HG03460 (cell line): ENCODE results near the gene CPED1.
"Not testable (repeated sequence)": the region's sequence is repeated elsewhere in the genome, so short reads cannot be mapped to it uniquely, and the experiment has no call there.

Experiments used
- ATAC-seq: cut with Tn5 transposase; IDR thresholded peaks from one replicate; pipeline ENCODE4 v1.9.1; 2021; ENCODE audit not compliant: unreplicated experiment

CPED1 gene

GRCh38 chr7:120996333-120996987 is 7.9 kb downstream of the CPED1 start:
- ATAC-seq = no peak

DNA sequence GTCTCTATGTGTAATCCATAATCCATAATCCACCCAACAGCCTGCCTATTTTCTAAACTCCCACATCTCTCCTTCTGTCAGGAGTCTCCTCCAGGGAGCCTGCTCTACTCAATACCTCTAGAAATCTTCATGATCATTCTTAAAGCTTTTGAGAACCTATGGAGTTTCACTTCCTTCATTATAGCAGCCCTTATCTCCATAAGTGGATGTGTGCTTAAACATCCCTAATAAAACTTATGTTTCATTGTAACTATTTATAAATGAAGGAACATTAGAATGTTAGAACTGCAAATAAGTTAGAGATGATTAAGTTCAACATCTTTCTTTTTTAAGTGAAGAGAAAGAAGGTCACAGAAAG is 8.5 kb downstream of the CPED1 start:
- no peak for ATAC-seq

GRCh38 chr7:120997882-120998474 is 9.5 kb downstream of the CPED1 start:
- ATAC-seq = no peak

- no peak for ATAC-seq
Observed at GRCh38 chr7:120998520-120998919, 10.0 kb downstream of the CPED1 start.

DNA sequence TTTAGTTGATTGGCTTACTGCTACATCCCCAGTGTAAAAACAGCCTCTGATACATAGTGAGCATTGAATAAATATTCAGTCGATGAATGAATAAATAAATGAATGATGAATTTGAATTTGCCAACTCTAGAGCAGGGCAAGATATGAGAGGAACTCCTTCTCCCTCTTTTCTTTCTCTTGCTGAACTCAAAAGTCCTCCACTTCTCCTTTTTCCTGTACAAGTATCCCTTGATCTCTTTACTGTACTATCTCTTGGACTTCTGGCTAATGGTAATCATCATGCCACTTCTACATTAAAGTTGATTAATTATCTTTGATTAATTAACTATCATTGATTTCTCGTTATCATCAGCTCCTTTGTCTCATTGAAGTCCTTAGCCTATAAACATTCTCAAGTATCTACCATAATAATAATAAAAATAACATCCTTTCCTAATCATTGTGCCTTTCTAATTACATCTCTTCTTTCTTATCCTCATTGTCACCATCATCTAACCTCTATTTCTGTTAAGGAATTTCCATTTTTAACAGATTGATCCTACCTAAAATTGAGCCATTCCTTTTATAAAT is 10.6 kb downstream of the CPED1 start:
- no peak for ATAC-seq

- no peak for ATAC-seq
Observed at GRCh38 chr7:121000081-121000983, 11.8 kb downstream of the CPED1 start.

DNA sequence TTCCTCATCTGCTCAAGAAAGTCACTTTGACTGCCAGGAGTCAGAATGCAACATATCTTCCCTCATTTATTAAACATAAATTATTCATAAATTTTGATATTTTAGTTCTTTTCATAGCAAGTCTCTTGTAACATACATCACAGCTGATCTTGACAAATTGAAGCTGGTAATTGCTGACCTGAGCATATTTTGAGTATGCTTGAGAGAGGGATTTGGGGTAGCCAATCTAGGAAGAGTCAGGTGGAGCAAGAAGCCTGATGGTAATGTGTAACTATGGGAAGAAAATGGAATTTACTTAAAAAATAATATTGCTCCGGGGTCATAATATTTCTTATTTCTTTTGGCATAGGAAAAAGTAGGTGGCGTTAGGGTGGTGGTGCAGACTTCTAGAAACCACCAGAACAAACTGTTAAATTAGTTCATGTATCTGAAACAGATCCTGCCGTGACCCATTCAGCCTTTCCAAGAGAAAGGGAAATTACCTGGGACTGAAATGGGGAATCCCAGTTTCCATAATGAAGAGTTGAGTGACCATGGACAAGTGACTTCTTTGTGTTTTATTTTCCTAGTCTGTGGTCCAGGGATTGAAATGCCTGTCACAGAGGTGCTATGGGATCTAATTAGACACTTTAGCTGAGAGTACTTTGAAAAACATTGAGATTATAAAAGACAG is 12.9 kb downstream of the CPED1 start:
- ATAC-seq = no peak

DNA sequence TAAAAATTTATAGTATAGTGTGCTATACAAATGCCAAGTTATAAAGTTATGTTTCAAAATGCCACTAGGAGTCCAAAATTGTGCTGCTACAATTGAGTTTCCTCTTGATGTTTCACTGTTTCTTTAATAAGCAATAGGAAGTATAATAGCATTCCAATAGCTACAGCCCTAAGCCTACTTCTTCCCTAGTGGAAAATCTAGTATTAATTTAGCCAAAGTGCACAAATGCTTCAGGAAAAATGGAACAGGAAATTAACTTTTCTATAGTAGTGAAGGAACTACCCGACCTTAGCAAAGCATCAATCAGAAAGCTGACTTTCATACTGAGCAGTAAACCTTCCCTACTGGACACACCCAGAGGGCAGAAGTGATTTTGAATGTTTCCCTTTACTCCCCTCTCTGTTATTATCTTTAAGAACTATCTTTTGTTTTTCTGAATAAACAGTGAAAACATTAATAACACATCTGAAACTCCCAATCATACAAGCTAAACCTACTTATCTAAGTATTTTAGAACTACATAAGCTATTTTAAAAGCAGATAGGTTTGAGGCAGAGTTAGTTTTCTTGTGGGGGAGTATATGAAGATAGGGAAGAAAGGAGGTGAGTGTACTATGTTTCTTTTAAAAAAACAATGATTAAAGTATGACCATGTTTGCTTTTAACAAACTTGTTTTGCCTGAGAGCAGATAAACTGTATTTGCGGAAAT is 13.7 kb downstream of the CPED1 start:
- ATAC-seq = no peak

DNA sequence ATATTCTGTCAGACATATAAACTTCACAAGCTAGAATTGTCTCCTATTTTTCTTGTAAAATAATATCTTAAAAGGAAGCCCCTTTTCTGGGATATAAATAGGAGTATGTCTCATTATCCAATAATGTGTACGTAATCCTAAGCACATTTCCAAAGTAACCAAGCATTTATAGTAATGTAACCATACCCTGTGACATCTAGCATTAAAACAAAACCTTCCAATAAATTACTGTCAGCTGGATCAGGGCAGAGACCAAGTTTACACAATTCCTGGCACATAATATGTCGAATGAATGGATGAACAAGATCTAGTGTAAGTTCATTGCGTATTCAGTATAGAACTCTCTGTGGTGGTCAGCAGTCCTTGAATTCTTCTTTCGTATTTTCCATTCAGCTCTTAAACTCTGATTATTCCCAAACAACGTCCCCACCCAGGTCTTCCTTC is 14.3 kb downstream of the CPED1 start:
- ATAC-seq = no peak

- ATAC-seq = no peak
Observed at GRCh38 chr7:121003986-121004685, 15.6 kb downstream of the CPED1 start.

DNA sequence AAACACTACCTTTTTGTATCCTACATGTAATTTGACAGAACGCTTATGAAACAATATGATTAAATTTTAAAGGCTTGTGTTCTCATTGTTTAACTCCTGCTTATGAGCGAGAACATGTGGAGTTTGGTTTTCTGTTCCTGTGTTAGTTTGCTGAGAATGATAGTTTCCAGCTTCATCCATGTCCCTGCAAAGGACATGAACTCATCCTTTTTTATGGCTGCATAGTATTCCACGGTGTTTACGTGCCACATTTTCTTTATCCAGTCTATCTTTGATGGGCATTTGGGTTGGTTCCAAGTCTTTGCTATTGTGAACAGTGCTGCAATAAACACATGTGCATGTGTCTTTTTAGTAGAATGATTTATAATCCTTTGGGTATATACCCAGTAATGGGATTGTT is 16.5 kb downstream of the CPED1 start:
- not testable (repeated sequence) for ATAC-seq

DNA sequence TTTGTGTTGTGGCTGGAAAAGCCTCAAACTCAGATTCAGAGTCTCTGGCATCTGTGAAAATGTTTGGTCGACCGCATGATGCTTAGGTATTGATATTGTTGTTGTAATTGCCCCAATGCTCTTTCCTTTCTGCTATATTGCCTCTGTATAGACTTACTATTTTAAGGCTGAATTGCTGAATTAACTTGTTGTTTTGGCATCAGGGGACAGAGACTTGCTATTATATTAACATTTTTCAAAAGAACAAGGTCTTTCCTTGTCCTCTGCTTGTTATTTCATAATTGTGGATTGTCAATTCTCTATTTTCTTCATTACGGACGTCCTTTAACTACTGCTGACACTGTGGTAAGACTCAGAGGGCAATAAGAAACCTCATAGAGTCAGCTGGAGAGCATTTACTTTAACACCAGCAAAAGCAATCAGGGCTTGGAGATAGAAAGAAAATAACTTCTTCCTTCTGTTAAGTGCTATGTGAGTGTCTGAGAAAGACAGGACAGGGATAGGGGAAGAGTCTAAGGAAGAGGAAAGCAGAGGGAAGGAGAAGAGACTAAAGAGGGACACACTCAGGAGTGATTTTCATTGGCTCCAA is 17.6 kb downstream of the CPED1 start:
- no peak for ATAC-seq

DNA sequence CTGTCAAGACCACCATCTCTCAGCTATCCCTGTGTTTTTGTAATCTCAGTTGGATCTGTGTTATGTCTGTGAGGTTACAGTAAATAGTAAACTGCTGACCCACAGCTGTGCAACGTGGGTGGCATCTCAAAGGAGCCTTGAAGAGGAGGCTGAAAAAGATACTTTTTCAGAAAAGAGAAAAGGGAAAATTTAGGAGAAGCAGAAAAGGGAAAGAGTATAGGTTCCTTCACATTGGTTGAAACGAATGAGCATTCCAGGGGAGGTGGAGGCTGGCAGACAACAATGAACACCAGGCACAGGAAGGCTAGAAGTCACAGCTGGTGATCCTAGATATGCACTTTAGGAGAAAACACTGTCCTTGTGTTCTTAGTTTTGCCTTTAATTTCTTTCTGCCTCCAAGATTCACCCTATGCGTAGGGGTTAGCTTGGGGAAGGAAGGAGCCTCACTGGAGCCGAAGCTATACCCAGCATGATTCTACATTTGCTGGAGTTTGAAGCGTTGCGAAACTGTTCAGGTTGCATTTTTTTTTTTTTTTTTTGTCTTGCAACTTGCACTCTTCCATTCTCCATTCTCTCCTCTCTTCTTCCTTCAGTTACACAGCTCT is 18.3 kb downstream of the CPED1 start:
- no peak for ATAC-seq

DNA sequence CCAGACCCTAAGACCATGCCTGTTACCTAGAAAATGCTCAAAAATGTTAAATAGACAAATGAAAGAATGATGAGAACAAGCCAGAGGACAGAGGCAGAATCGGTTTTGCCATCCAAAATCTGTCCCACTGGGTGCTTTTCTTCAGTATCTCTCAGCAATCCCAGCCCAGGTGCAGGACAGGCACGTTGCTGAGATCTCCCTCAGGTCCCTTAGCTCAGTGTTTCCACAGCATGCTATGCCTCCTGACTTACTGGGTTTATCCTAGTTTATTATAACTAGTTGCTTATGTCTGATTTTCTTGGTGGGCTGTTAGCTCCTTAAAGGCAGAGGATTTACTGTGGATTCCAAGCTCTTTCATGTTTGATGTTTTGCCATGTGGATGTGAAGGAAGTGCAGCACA is 20.3 kb downstream of the CPED1 start:
- no peak for ATAC-seq

GRCh38 chr7:121011401-121011800 is 22.9 kb downstream of the CPED1 start:
- ATAC-seq = no peak

DNA sequence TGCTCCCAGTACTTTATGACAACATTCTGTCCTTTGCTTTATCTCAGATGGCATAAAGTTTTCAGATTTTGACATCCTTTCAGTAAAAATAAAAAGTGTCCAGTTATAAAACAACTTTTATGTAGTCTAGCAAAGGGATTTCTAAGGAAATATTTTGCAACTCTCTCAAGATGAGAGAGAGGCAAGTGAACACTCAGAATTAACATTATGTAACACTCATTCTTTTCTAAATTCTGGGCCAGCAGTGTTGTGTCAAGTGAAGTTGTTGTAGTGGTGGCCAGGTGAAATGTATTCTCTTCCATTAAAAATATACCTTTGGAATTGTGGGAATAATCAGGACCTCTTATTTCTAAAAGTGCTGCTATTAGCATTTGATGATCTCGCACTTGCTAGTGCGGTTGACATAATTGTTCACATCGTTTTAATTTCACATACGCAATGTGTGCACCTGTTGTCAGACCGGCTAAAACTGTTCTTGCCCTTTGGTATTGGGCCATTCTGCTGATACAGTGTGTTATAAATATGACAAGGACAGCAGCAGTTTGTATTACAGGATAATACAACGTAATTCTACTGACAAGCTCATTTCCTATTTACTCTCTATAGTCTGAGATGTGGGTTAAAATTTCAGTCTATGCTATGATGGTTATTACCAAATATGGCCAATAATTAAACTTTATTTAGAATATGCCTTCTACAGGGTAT is 23.8 kb downstream of the CPED1 start:
- no peak for ATAC-seq

DNA sequence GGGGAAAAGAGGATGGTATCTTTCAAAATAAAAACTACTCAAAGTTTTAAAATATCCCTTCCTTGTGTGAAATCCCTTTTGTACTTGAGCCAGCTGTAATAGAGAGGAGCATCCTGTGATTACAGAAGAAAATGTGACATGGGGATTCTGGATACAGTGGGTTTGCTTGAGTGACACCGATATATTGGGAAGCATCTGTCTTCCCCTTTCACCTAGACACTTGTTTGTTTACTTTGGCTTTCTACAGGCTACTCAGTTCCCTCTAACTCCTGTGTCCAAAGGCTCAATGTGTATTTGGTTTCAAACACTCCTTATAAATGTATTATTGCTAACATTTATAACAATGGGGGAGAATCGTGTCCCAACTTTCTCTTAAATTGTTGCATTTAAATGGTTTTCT is 24.4 kb downstream of the CPED1 start:
- no peak for ATAC-seq

DNA sequence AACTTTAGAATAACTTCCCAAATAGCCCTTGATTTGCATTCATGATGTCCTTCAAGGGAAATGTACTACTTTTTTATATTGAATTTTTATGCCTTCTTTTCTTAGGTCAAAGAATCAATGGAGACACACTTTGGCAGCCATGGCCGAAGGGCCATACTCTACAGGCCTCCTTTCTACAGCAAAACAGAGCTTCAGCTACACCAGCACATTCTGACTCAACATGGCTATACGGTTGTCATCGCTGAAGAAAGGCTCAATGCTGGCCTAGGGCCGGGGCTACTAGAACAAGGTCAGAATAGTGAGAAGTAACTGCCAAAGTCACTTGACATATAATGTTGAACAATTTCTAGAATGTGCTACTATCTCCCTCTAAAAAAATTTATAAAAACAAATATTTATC is 27.0 kb downstream of the CPED1 start:
- no peak for ATAC-seq

- ATAC-seq = no peak
Observed at GRCh38 chr7:121016966-121017365, 28.5 kb downstream of the CPED1 start.
